Activated naive CD8-positive, alpha-beta T cell treated with anti-CD3 and anti-CD28 coated beads, Interleukin-2, amount 10 ng/mL, durations not matched to agents 7 days and 5 days (primary cell): Measurements from ENCODE around the gene GP1BB. TPM values are rescaled to one million over a fixed set of nuclear protein-coding genes. Genes with fewer than 3 reads are reported as not detected.

Experiments used
- ATAC-seq: fragments of 150-1000 bp; cut with Tn5 transposase; one replicate; pipeline ENCODE4 v1.10.0; 2021; ENCODE audit warnings: low read depth, moderate library complexity
- POLR2A ChIA-PET: fragments of 350-600 bp; sonication (Branson Sonifier 250); formaldehyde crosslinking; loops from one replicate; lab custom pipeline; 2021; ENCODE audit warnings: antibody characterized with exemption; lab: Charles Lee
- DNase-seq: peaks from one replicate; pipeline ENCODE4 v3.0.0; 2021
- H3K27ac Mint-ChIP-seq: one replicate; pipeline ENCODE4 v1.8.0; 2022; ENCODE audit warnings: mild to moderate bottlenecking, mixed read lengths
- H3K27me3 Mint-ChIP-seq: one replicate; pipeline ENCODE4 v1.8.0; 2022; ENCODE audit warnings: mild to moderate bottlenecking, moderate library complexity, mixed read lengths
- H3K36me3 Mint-ChIP-seq: one replicate; pipeline ENCODE4 v1.8.0; 2021; ENCODE audit warnings: mild to moderate bottlenecking, mixed read lengths
- H3K4me1 Mint-ChIP-seq: one replicate; pipeline ENCODE4 v1.8.0; 2021; ENCODE audit warnings: mixed read lengths
- H3K4me3 Mint-ChIP-seq: one replicate; pipeline ENCODE4 v1.8.0; 2022; ENCODE audit warnings: mild to moderate bottlenecking, moderate library complexity, mixed read lengths
- H3K9me3 Mint-ChIP-seq: one replicate; pipeline ENCODE4 v1.8.0; 2021; ENCODE audit warnings: mixed read lengths
- total RNA-seq, 2 experiments: library from RNA; stranded (reverse); gene quantifications; one replicate each; pipeline ENCODE4 v1.2.3, GENCODE V29; 2021

Gene GP1BB
- total RNA-seq, 2 experiments from 2014 or later = not detected

DNA sequence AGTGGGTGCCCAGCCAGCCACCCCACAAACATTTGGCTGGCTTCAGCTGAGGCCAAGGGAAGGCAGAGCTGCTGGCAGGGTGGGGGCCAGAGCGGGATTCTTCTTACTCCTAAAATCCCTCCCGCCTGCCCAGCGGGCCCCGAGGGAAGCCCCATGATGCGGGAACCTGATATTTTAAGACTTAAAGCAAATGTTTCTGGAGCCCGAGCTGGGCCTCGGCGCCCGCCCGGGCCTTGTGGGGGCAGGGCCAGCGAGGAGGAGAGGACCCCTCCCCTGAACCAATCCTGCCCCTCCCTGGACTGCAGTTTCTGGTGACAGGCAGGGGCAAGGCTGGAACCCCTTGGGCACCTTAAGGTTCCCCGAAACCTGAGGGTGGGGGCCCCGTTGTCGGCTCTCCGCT is 17.2 kb downstream of the GP1BB start:
- Mint-ChIP-seq H3K27ac (no peak overlapping the region), H3K9me3 (no peaks in the 10 kb centered on the region), H3K36me3 (no peaks in the 10 kb centered on the region), H3K4me3 (no peak overlapping the region), H3K4me1 (no peaks in the 10 kb centered on the region), H3K27me3 (no peaks in the 10 kb centered on the region)
- POLR2A ChIA-PET = no interaction called here
- ATAC-seq (no peak), DNase-seq (no peak)

- Mint-ChIP-seq H3K27me3 (no peaks in the 10 kb centered on the region), H3K4me3 (no peak overlapping the region), H3K27ac (no peak overlapping the region), H3K4me1 (no peaks in the 10 kb centered on the region), H3K9me3 (no peaks in the 10 kb centered on the region), H3K36me3 (no peaks in the 10 kb centered on the region)
- DNase-seq (no peak), ATAC-seq (no peak)
- POLR2A ChIA-PET = no interaction called here
These were observed 17.7 kb downstream of the GP1BB start for GRCh38 chr22:19741053-19741452.

- no peak overlapping the region for H3K4me3 Mint-ChIP-seq
- no peak overlapping the region for H3K27ac Mint-ChIP-seq
- POLR2A ChIA-PET = no interaction called here
- H3K4me1 Mint-ChIP-seq = no peaks in the 10 kb centered on the region
- H3K27me3 Mint-ChIP-seq = no peaks in the 10 kb centered on the region
- H3K36me3 Mint-ChIP-seq = no peaks in the 10 kb centered on the region
- ATAC-seq (no peak), DNase-seq (no peak)
- H3K9me3 Mint-ChIP-seq = no peaks in the 10 kb centered on the region
These were observed 19.1 kb downstream of the GP1BB start for GRCh38 chr22:19742160-19743066.

GRCh38 chr22:19743081-19743480 is 19.7 kb downstream of the GP1BB start:
- POLR2A ChIA-PET = no interaction called here
- Mint-ChIP-seq H3K27me3 (no peaks in the 10 kb centered on the region), H3K4me3 (no peak overlapping the region), H3K9me3 (no peaks in the 10 kb centered on the region), H3K4me1 (no peaks in the 10 kb centered on the region), H3K36me3 (no peaks in the 10 kb centered on the region), H3K27ac (no peak overlapping the region)
- DNase-seq (no peak), ATAC-seq (no peak)

DNA sequence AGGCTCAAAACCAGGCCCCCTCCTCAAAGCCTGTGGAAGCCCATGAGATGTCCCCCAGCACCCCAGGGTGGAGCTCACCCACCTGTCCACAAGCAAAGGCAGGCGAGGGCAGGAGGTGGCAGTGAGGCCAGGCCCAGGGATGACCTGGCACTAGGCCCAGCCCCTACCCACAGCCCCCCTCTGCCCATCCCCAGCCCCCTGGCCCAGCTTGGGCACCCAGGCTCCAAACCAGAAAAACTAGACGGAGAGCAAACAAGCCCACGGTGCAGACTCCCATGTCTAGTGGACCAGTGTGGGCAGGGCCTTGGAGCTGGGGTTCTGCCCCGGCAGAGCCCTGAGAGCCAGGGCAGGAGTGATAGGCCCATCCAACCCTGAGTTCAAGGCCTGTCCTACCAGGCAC is 20.3 kb downstream of the GP1BB start:
- Mint-ChIP-seq H3K9me3 (no peaks in the 10 kb centered on the region), H3K27me3 (no peaks in the 10 kb centered on the region), H3K4me3 (no peak overlapping the region), H3K27ac (no peak overlapping the region), H3K36me3 (no peaks in the 10 kb centered on the region), H3K4me1 (no peaks in the 10 kb centered on the region)
- DNase-seq (no peak), ATAC-seq (no peak)
- POLR2A ChIA-PET = no interaction called here

DNA sequence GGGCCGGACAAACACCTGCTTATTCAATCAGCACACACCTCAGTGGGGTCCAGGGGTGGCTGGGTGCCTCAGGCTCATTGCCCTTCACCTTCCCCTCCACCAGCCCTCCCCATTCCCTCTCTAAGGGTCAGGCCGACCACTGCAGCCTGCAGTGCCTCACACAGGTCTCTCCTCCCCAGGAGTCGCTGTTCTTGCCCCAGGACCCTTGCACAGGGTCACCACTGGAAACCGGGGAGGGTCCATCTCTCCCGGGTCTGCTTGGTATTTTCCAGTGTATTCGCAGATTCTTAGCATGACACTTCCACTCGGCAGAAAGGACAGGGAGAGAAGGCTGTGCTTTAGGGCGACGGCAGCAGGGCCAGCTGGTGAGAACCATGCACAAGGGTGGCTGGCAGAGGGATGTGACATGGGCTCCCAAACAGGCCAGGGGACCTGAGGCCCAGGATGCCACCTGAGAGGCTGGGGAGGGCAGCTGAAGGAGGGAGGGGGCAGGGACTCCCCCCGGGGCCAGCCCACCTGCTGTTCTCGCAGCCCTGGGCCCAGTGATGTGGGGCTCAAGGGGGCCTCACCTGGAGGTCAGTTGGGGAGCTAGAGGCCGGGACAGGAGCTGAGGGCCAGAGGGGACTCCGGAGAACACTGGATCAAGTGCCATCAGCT is 21.1 kb downstream of the GP1BB start:
- Mint-ChIP-seq H3K36me3 (no peaks in the 10 kb centered on the region), H3K9me3 (no peaks in the 10 kb centered on the region), H3K27ac (no peak overlapping the region), H3K27me3 (no peaks in the 10 kb centered on the region), H3K4me1 (no peaks in the 10 kb centered on the region), H3K4me3 (no peak overlapping the region)
- POLR2A ChIA-PET = no interaction called here
- no peak for ATAC-seq
- no peak for DNase-seq

DNA sequence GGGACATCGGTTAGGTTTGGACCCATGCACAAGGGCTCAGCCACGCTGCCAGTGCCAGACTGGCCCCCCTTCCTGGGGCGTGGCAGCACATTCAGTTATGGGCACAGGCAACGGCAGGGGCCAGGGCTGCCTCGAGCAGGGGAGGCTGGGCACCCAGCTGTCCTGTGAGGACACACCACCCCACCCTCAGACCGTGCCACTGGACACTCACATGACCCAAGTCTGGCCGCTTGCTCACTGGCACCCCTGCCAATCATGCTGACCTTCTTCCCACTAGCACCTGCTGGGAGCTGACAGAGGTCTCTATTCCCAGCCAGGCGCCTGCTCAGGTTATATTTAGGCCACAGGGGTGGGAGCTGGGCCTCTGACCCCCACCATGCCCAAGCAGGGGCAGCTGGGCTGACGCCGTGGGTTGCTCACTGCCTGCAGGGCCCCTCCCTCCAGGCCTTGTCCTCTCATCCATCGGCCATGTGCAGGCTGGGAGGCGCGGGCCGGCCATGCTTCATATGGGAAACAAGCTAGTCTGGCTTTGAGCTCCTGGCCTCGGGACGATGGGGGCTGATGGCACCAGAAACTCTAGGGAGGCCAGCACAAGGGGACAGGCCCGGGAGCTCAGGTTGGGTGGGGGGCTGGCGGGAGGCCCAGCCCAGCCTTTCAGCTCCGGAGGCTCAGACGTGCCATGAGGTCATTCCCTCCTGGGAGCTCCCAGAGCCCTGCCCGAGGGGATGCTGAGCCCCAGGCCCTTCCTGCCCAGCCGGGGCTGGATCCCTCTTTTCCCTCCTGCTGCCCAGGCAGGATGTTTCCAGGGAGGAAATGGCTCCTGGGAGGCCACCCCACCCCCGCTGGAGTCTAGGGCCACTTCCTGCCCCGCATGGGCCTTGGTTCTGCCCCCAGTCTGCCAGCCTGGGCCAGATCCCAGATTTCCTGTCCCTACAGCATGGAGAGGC is 22.1 kb downstream of the GP1BB start:
- Mint-ChIP-seq H3K4me3 (no peak overlapping the region), H3K27ac (no peak overlapping the region), H3K27me3 (no peaks in the 10 kb centered on the region), H3K4me1 (no peaks in the 10 kb centered on the region), H3K36me3 (no peaks in the 10 kb centered on the region), H3K9me3 (no peaks in the 10 kb centered on the region)
- DNase-seq (no peak), ATAC-seq (no peak)
- POLR2A ChIA-PET = no interaction called here

DNA sequence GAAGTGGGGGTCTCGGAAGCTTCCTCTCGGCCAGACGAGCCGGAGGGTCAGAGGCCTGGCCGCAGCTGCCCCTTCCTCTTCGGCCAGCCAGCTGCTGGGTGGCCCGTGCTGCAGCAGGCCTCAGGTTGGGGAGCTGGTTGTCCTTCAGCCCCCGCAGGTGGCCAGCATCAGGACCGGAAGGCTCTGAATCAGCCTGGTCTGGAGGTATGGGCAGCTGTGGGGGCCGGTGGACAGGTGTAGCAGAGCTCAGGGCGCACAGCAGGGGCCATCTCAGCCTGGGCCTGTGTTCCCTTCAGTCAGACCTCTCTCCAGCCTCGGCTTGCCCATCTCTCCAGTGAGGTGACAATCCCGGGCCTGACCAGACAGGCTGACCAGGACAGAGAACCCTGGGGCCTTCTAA is 23.4 kb downstream of the GP1BB start:
- Mint-ChIP-seq H3K36me3 (no peaks in the 10 kb centered on the region), H3K9me3 (no peaks in the 10 kb centered on the region), H3K4me3 (no peak overlapping the region), H3K4me1 (no peaks in the 10 kb centered on the region), H3K27ac (no peak overlapping the region), H3K27me3 (no peaks in the 10 kb centered on the region)
- POLR2A ChIA-PET = no interaction called here
- DNase-seq = no peak
- no peak for ATAC-seq

GRCh38 chr22:19747551-19747950 is 24.2 kb downstream of the GP1BB start:
- DNase-seq = no peak
- H3K36me3 Mint-ChIP-seq = no peaks in the 10 kb centered on the region
- H3K27me3 Mint-ChIP-seq = no peaks in the 10 kb centered on the region
- POLR2A ChIA-PET = no interaction called here
- H3K9me3 Mint-ChIP-seq = no peaks in the 10 kb centered on the region
- H3K27ac Mint-ChIP-seq = no peak overlapping the region
- H3K4me1 Mint-ChIP-seq = no peaks in the 10 kb centered on the region
- ATAC-seq = no peak
- H3K4me3 Mint-ChIP-seq = no peak overlapping the region

DNA sequence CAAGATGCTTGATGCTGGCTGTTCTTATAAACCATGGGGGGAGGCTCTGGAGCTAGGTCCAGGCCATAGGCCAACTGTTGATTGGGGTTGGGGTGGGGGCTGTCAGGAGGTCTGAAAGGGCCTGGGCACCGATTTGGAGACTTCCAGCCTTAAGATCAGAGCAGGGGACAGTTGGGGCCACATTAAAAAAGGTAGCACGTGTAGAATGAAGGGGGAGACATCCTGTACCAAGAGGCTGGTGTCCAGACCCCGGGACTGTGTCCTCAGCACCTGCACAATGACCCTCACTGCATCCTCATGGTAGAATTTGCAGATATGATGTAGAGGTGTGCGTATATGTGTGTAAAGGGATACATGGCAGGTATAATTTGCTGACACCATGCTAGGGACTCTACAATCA is 24.8 kb downstream of the GP1BB start:
- ATAC-seq (no peak), DNase-seq (no peak)
- H3K4me1 Mint-ChIP-seq = no peaks in the 10 kb centered on the region
- H3K4me3 Mint-ChIP-seq = no peak overlapping the region
- H3K27me3 Mint-ChIP-seq = peaks cover 2% of the 10 kb centered on the region
- no peak overlapping the region for H3K27ac Mint-ChIP-seq
- POLR2A ChIA-PET = no interaction called here
- no peaks in the 10 kb centered on the region for H3K9me3 Mint-ChIP-seq
- H3K36me3 Mint-ChIP-seq = no peaks in the 10 kb centered on the region

DNA sequence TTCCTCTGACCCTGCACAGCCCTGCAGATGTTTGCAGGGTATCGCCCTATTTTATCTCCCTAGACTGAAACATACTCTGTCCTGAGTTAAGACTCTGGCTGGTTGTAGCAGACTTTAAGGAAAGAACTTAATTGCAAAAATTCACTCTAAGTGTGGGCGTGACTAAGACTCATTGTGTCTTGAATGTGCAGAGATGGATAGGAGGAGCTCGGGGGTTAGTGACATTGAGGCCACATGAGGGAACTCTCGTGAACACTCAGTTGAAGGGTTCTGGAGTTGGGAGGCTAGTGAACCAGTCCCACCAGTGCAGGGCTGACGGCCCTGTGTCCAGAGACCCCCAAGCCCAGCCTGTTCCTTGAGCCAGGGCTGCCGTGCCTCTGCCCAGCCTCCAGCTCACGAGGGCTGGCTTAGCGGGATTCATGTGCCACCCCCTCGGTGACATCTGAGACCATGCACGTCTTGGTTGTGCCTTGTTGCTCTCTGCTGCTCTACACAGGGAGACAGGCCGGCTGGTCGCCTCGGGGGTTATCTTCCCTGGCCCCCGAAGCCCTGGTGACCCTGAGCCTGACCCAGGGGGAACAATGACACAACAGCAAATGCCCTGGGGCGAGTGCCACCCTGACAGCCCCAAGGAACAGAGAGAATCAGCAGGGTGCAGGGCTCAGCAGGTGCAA is 25.8 kb downstream of the GP1BB start:
- DNase-seq (no peak), ATAC-seq (no peak)
- Mint-ChIP-seq H3K9me3 (no peaks in the 10 kb centered on the region), H3K27me3 (peaks cover 7% of the 10 kb centered on the region), H3K36me3 (no peaks in the 10 kb centered on the region), H3K4me1 (no peaks in the 10 kb centered on the region), H3K4me3 (no peak overlapping the region), H3K27ac (no peak overlapping the region)
- POLR2A ChIA-PET = no interaction called here

DNA sequence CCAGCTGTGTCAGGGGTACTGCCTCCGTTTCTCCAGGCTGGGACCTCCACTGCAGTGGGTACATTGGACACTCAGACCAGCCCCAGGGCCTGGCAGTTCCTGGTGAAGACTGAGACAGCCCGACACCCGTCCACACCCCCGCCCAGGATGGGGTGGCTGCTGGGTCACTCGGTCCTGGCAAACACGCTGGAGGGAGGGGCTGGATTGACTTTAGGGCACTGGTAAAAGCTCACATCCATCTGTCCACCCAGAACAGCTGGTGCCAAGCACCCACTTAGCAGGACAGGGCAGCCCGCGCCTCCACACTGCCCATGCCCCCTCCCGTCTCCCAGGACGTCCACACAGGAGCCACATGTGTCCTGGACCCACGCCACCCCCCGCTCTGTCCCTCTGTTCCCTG is 26.5 kb downstream of the GP1BB start:
- Mint-ChIP-seq H3K36me3 (no peaks in the 10 kb centered on the region), H3K27ac (no peak overlapping the region), H3K9me3 (no peaks in the 10 kb centered on the region), H3K4me1 (no peaks in the 10 kb centered on the region), H3K4me3 (no peak overlapping the region), H3K27me3 (peaks cover 14% of the 10 kb centered on the region)
- POLR2A ChIA-PET = no interaction called here
- ATAC-seq (no peak), DNase-seq (no peak)
